Right atrium auricular region (tissue), 2 donors: ENCODE data around the gene TSPAN7. TPM values are rescaled to one million over a fixed set of nuclear protein-coding genes. Genes with fewer than 3 reads are reported as not detected.

ENCODE experiments used
- DNase-seq: peaks from one replicate; pipeline ENCODE4 v3.0.0-alpha.2; 2019; ENCODE audit warnings: low spot score
- H3K27ac ChIP-seq, 2 donors: fragments of 200-600 bp; sonication (generic); 1 replicate in 1 of 2; 2 replicates in 1 of 2; pipeline ENCODE4 v1.5.1; 2016 to 2019
- H3K27me3 ChIP-seq, 2 donors: fragments of 200-600 bp; sonication (generic); one replicate each; pipeline versions ENCODE4 v1.5.1 to v1.6.0; 2017 to 2019
- H3K36me3 ChIP-seq: fragments of 200-600 bp; sonication (generic); one replicate; pipeline ENCODE4 v1.5.1; 2016
- H3K4me1 ChIP-seq, 2 donors: fragments of 200-600 bp; sonication (generic); one replicate each; pipeline versions ENCODE4 v1.5.1 to v1.6.0; 2017 to 2019
- H3K4me3 ChIP-seq, 2 donors: fragments of 200-600 bp; sonication (generic); 1 replicate in 1 of 2; 2 replicates in 1 of 2; pipeline ENCODE4 v1.5.1; 2017 to 2019; ENCODE audit warnings: mild to moderate bottlenecking in 1 of 2, moderate library complexity in 1 of 2
- H3K9me3 ChIP-seq, 2 donors: fragments of 200-600 bp; sonication (generic); one replicate each; pipeline ENCODE4 v1.5.1; 2019
- CTCF ChIP-seq, 2 donors: fragments of 200-600 bp; sonication (generic); IDR thresholded peaks; one replicate each; pipeline ENCODE4 v1.5.1; 2019; ENCODE audit warnings: antibody characterized with exemption in 2 of 2
- total RNA-seq, 2 donors: library from RNA; depleted of rRNA; stranded (reverse); fragments of >200 nt; gene quantifications; one replicate each; pipeline ENCODE4 v1.1.0, GENCODE V29; 2016

Gene TSPAN7
- total RNA-seq, 2 donors from 2014 or later, result 100 to 134 TPM

- peak overlapping the region; percentile 19 to 55 for H3K27ac ChIP-seq
- no peaks in the 10 kb centered on the region for H3K9me3 ChIP-seq
- no peak for DNase-seq
Measured at GRCh38 chrX:38560776-38561125, 591 bp upstream of the TSPAN7 start.

GRCh38 chrX:38561951-38562719, 793 bp downstream of the TSPAN7 start:
- TF ChIP-seq CTCF (IDR thresholded peaks at IDR 0.05), result no peak
- Histone ChIP-seq H3K4me1 (no peaks in the 10 kb centered on the region), H3K36me3 (no peaks in the 10 kb centered on the region), H3K27ac (peak overlapping the region; percentile 75 to 76), H3K27me3 (no peaks in the 10 kb centered on the region), H3K4me3 (peak overlapping the region; percentile 55 to 57), H3K9me3 (no peaks in the 10 kb centered on the region)
- no peak for DNase-seq

More at GRCh38 chrX:38560776-38561125, 591 bp upstream of the TSPAN7 start:
- H3K4me3 ChIP-seq, result peak overlapping the region; percentile 31 to 57
- no peaks in the 10 kb centered on the region for H3K27me3 ChIP-seq
- no peaks in the 10 kb centered on the region for H3K4me1 ChIP-seq
- no peaks in the 10 kb centered on the region for H3K36me3 ChIP-seq
- TF ChIP-seq CTCF (IDR thresholded peaks at IDR 0.05), result no peak

GRCh38 chrX:38563030-38563429, 1.7 kb downstream of the TSPAN7 start:
- no peaks in the 10 kb centered on the region for H3K4me1 ChIP-seq
- H3K27me3 ChIP-seq, result no peaks in the 10 kb centered on the region
- TF ChIP-seq CTCF (IDR thresholded peaks at IDR 0.05), result no peak
- no peak for DNase-seq
- H3K9me3 ChIP-seq, result no peaks in the 10 kb centered on the region
- peak overlapping the region; percentile 75 to 76 for H3K27ac ChIP-seq
- no peaks in the 10 kb centered on the region for H3K36me3 ChIP-seq
- peak overlapping the region; percentile 55 to 57 for H3K4me3 ChIP-seq

GRCh38 chrX:38570396-38570795, 9.1 kb downstream of the TSPAN7 start:
- Histone ChIP-seq H3K4me3 (no peak overlapping the region), H3K27me3 (no peaks in the 10 kb centered on the region), H3K27ac (no peak overlapping the region), H3K4me1 (no peaks in the 10 kb centered on the region), H3K9me3 (peaks cover 0 to 4% of the 10 kb centered on the region in 2 donors), H3K36me3 (no peaks in the 10 kb centered on the region)
- TF ChIP-seq CTCF (IDR thresholded peaks at IDR 0.05), result no peak
- no peak for DNase-seq

GRCh38 chrX:38571058-38571457, 9.7 kb downstream of the TSPAN7 start:
- Histone ChIP-seq H3K9me3 (peaks cover 0 to 4% of the 10 kb centered on the region in 2 donors), H3K4me3 (no peak overlapping the region), H3K36me3 (no peaks in the 10 kb centered on the region), H3K27me3 (no peaks in the 10 kb centered on the region), H3K27ac (no peak overlapping the region), H3K4me1 (no peaks in the 10 kb centered on the region)
- no peak for DNase-seq
- no peak for TF ChIP-seq CTCF (IDR thresholded peaks at IDR 0.05)

GRCh38 chrX:38574858-38575257, 13.5 kb downstream of the TSPAN7 start:
- H3K4me1 ChIP-seq, result no peaks in the 10 kb centered on the region
- no peaks in the 10 kb centered on the region for H3K9me3 ChIP-seq
- H3K36me3 ChIP-seq, result no peaks in the 10 kb centered on the region
- H3K27ac ChIP-seq, result no peak overlapping the region
- TF ChIP-seq CTCF (IDR thresholded peaks at IDR 0.05), result no peak
- no peak overlapping the region for H3K4me3 ChIP-seq
- no peak for DNase-seq
- H3K27me3 ChIP-seq, result no peaks in the 10 kb centered on the region
